ENCODE measurements around the gene CZIB. TPM values are rescaled to one million over a fixed set of nuclear protein-coding genes. Genes with fewer than 3 reads are reported as not detected.

Gene CZIB
- total and polyA plus RNA-seq, 2 of the 8 experiments (the other 6 are each of a cell fraction or from before 2014, with no cell fraction given), result 46.5 to 48.0 TPM

DNA sequence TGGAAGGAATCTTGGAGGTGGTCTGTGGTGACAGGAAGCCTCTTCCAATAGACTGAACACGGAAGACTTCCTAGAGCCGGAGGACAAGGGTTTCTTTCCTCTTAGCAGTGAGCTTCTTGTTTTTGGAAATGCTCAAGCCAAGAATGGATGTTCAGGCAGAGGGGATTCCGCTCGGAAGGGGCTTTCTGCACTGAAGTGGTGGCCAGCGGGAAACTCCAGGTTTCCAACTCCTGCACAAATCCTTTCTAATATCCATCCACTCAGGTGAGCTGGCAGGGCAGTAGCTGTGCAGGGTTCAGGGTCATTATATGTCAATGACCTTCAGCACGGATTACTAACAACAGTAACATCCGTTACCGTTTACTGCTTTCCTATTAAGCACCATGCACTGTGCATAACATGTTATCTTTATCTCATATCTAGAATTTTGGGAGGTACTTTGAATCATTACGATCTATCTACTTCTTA is 24.4 kb downstream of the CZIB start:
- no peak for DNase-seq (ENCODE audit: low read depth in 1 of 2, low spot score in 2 of 2)
- no peak for TF ChIP-seq KDM1A (IDR thresholded peaks at IDR 0.05; ENCODE audit: borderline replicate concordance, low read length)
- no peak for TF ChIP-seq SIRT6 (IDR thresholded peaks at IDR 0.05; ENCODE audit: low read length)
- no peak for TF ChIP-seq SUZ12 (IDR thresholded peaks at IDR 0.05; ENCODE audit: low read length)
- no peak for TF ChIP-seq SP2 (IDR thresholded peaks at IDR 0.05; ENCODE audit: low read length)
- no peak for TF ChIP-seq KDM4A (IDR thresholded peaks at IDR 0.05; ENCODE audit: low read depth, low read length, severe bottlenecking)
- no peak for TF ChIP-seq EZH2 (IDR thresholded peaks at IDR 0.05; ENCODE audit: low read depth, low read length, severe bottlenecking)
- no peak for TF ChIP-seq PHF8 (conservative IDR thresholded peaks at IDR 0.05; ENCODE audit: low read depth, low read length)
- TF ChIP-seq GTF2F1 (IDR thresholded peaks at IDR 0.05; ENCODE audit: borderline replicate concordance, low read depth, low read length), result no peak
- TF ChIP-seq, protein P1, sequence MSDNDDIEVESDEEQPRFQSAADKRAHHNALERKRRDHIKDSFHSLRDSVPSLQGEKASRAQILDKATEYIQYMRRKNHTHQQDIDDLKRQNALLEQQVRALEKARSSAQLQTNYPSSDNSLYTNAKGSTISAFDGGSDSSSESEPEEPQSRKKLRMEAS (IDR thresholded peaks at IDR 0.05), result no peak
- TF ChIP-seq CEBPB (IDR thresholded peaks at IDR 0.05; ENCODE audit: low read depth, low read length), result no peak
- H2AFZ ChIP-seq (ENCODE audit: low read length), result peak overlapping the region; percentile 70; the same call in 1 of the 2 replicates
- peak overlapping the region; percentile 73 to 93 (median 88); a peak in 7 of 8 replicates for H3K4me3 ChIP-seq (ENCODE audit: extremely low read depth in 1 of 4, insufficient read depth in 2 of 4, low read depth in 3 of 4, low read length in 4 of 4)
- H4K91ac ChIP-seq (replicated peaks; ENCODE audit: insufficient read length, low read length), result no peak overlapping the region
- H3K27ac ChIP-seq (ENCODE audit: low read depth, low read length), result no peak overlapping the region
- no peak overlapping the region for H2BK120ac ChIP-seq (replicated peaks; ENCODE audit: low read depth, low read length)
- H2BK12ac ChIP-seq (ENCODE audit: low read depth, low read length), result peak overlapping the region; percentile 84; the same call in 1 of the 2 replicates
- H3K4me2 ChIP-seq (ENCODE audit: insufficient read depth in 1 of 2, low read depth in 2 of 2, low read length in 2 of 2), result peak overlapping the region; percentile 75 to 93
- H2BK20ac ChIP-seq (ENCODE audit: low read length), result no peak overlapping the region; the same call in 1 of the 2 replicates
- peaks cover 0 to 4% (median 1%) of the 10 kb centered on the region in 4 experiments; a peak in 4 of 7 replicates for H3K27me3 ChIP-seq (replicated peaks in 1 of 4; ENCODE audit: control insufficient read depth in 3 of 4, extremely low read depth in 1 of 4, insufficient read depth in 3 of 4, low read length in 3 of 4)
- peaks cover 2 to 6% (median 4%) of the 10 kb centered on the region in 4 experiments; a peak in 4 of 7 replicates for H3K4me1 ChIP-seq (replicated peaks in 1 of 4; ENCODE audit: control insufficient read depth in 3 of 4, insufficient read depth in 4 of 4, low read length in 3 of 4)
- no peaks in the 10 kb centered on the region for H4K20me1 ChIP-seq (replicated peaks in 1 of 2; ENCODE audit: control insufficient read depth in 1 of 2, insufficient read depth in 2 of 2, low read length in 2 of 2)
- WGBS, 2 experiments (ENCODE audit: extremely low coverage in 1 of 2, insufficient coverage in 1 of 2, insufficient read length in 1 of 2, insufficient replicate concordance in 2 of 2, low coverage in 1 of 2, low lambda C conversion rate in 2 of 2, missing lambda C conversion rate in 1 of 2), result 48% methylated on average over 9 of the region's 9 CpGs; no CpG with 5 or more reads in 1 of the 2 experiments
- no peaks in the 10 kb centered on the region for H3K9me3 ChIP-seq (ENCODE audit: insufficient read depth in 2 of 2, low read depth in 1 of 2, low read length in 1 of 2)
- H3K56ac ChIP-seq (replicated peaks; ENCODE audit: insufficient read length, low read depth, low read length), result no peak overlapping the region
- H3K36me3 ChIP-seq (ENCODE audit: control insufficient read depth in 2 of 4, insufficient read depth in 4 of 4, low read length in 3 of 4), result peaks cover 0 to 7% (median 0%) of the 10 kb centered on the region in 4 experiments; a peak in 1 of 8 replicates
- H3K23ac ChIP-seq (ENCODE audit: insufficient read length), result no peak overlapping the region
- H3K14ac ChIP-seq (ENCODE audit: insufficient read length), result no peak overlapping the region
- no peak for FAIRE-seq
- no peak overlapping the region for H3K4ac ChIP-seq (replicated peaks; ENCODE audit: insufficient read length, low read depth, low read length)
- no peak overlapping the region for H4K8ac ChIP-seq (ENCODE audit: extremely low read depth, insufficient read depth, low read length)
- H3K9ac ChIP-seq (replicated peaks in 1 of 4; ENCODE audit: extremely low read depth in 1 of 4, low read depth in 3 of 4, low read length in 3 of 4), result peak overlapping the region in 1 of 4 experiments; percentile 66; a peak in 2 of 7 replicates
- POLR2A ChIA-PET (ENCODE audit: partially characterized antibody), result interaction anchor here (0.7 to 1.3 kb wide), 7 partner anchors 11 to 194 kb away, joined by 3 to 5 read pairs (median 3); partner anchors contain the start of gene CZIB
- H3K18ac ChIP-seq (ENCODE audit: extremely low read depth, low read length), result 0 out of 2 replicates have a peak overlapping the region, but pooled peaks have one; percentile 39
- no peak overlapping the region for H4K5ac ChIP-seq (ENCODE audit: insufficient read length, low read depth, low read length)
- H3K79me1 ChIP-seq (ENCODE audit: low read depth, low read length), result no peaks in the 10 kb centered on the region; the same call in none of the 2 replicates
- 0 out of 2 replicates have a peak overlapping the region, but pooled peaks have one; percentile 63 for H2BK15ac ChIP-seq (ENCODE audit: low read length)
- CTCF ChIA-PET (ENCODE audit: partially characterized antibody), result interaction anchor here (0.7 to 5.7 kb wide), 3 partner anchors 10 to 20 kb away, joined by 3 to 42 read pairs (median 5); no protein-coding TSS in a partner anchor
- H2BK5ac ChIP-seq (ENCODE audit: low read depth, low read length), result no peak overlapping the region
- peaks cover 5% of the 10 kb centered on the region for H3K23me2 ChIP-seq (ENCODE audit: low read depth, low read length)
- H3K79me2 ChIP-seq (ENCODE audit: control insufficient read depth in 1 of 2, insufficient read depth in 2 of 2, low read length in 2 of 2), result peaks cover 0 to 8% of the 10 kb centered on the region in 2 experiments; a peak in 1 of 4 replicates
- H2AK5ac ChIP-seq (ENCODE audit: low read depth, low read length), result no peak overlapping the region
